SK-N-MC (cell line): Measurements from ENCODE around the gene EXOSC1.
A peak's percentile ranks its signal among the peaks of the same experiment; 100 is the strongest.

Experiments used
- DNase-seq: peaks from one replicate; pipeline ENCODE4 v3.0.0-alpha.2; 2011; ENCODE audit warnings: low read depth, low spot score
- H3K27ac ChIP-seq: fragments of 200-600 bp; sonication (generic); 2 replicates; pipeline ENCODE4 v1.5.1; 2016; ENCODE audit warnings: mixed run types
- H3K36me3 ChIP-seq: fragments of 200-600 bp; sonication (generic); 2 replicates; pipeline ENCODE4 v1.6.1; 2017; ENCODE audit warnings: antibody characterized with exemption, low read length, mixed read lengths; ENCODE audit not compliant: insufficient read depth
- H3K4me3 ChIP-seq: fragments of 200-600 bp; sonication (generic); 2 replicates; pipeline ENCODE4 v1.5.1; 2016
- H3K9ac ChIP-seq: fragments of 200-600 bp; sonication (generic); 2 replicates; pipeline ENCODE4 v1.8.0; 2017; ENCODE audit warnings: mixed run types, mixed read lengths; ENCODE audit not compliant: insufficient read length
- H3K9me3 ChIP-seq: fragments of 200-600 bp; sonication (generic); 2 replicates; pipeline ENCODE4 v1.6.1; 2017; ENCODE audit warnings: low read depth, mild to moderate bottlenecking, antibody characterized with exemption, low read length, moderate library complexity, mixed read lengths
- EZH2 ChIP-seq: fragments of 200-600 bp; sonication (generic); IDR thresholded peaks from one replicate; pipeline ENCODE4 v1.6.1; 2017; ENCODE audit warnings: antibody characterized with exemption
- FOXP2 ChIP-seq: optimal IDR thresholded peaks from 2 replicates; pipeline ENCODE3; 2011; ENCODE audit warnings: mild to moderate bottlenecking, moderate library complexity; ENCODE audit not compliant: insufficient read depth; ENCODE audit errors: extremely low read length, control extremely low read depth
- POLR2AphosphoS5 ChIP-seq: IDR thresholded peaks from 2 replicates; pipeline ENCODE4 v1.6.1; 2012; ENCODE audit warnings: mild to moderate bottlenecking, low read depth, low read length, borderline replicate concordance

Gene EXOSC1

GRCh38 chr10:97445722-97446639, at the start of gene EXOSC1, which contains the start of gene ZDHHC16:
Gene EXOSC1 (minus strand): TSS chr10:97446006. CDS start chr10:97445985, 21 bp downstream.
Gene ZDHHC16 (plus strand): TSS chr10:97446175. CDS start chr10:97451676, 5,501 bp downstream.
- Histone ChIP-seq H3K9me3 (no peaks in the 10 kb centered on the region), H3K27ac (no peak within 1 kb of the TSS), H3K36me3 (no peaks in the 10 kb centered on the region; the same call in 1 of the 2 replicates), H3K9ac (peak within 1 kb of the TSS; percentile 77), H3K4me3 (peak within 1 kb of the TSS; percentile 88)
- TF ChIP-seq EZH2 = no peak
- TF ChIP-seq FOXP2 = no peak
- TF ChIP-seq POLR2AphosphoS5 = peak; percentile 70
- DNase-seq = peak; percentile 57

DNA sequence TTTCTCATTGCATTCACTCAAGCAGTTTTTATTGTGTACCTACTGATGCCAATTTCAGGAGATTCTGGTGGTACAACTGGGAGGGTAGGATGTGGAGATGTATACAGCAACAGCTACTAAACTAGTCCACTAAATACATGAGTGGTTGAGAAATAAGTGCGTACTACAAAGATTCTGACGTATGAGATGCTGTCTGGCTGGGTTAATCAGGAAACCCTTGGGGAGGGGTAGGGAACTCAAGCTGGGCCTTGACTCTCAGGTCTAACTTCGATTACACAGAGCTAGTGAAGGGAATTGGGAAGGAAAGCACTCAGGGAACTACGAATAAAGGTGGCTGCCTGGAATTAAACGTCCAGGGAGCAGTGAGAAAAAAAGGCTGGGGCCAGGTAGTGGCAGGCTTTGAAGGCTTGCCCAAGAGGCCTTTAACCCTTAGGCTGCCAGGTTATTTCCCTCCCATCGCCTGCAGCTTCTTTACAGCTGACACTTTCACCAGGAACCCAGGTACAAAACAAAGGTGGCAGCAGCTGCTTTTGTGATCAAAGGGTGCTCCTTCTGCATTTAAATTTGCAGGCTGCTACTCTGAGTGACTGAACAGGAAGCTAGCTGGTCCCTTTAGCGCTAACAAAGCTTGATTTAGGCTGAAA, 49.2 kb upstream of the EXOSC1 start:
- Histone ChIP-seq H3K27ac (no peak overlapping the region), H3K36me3 (no peaks in the 10 kb centered on the region), H3K4me3 (no peak overlapping the region), H3K9ac (no peak overlapping the region), H3K9me3 (no peaks in the 10 kb centered on the region)
- no peak for TF ChIP-seq EZH2
- no peak for TF ChIP-seq FOXP2
- TF ChIP-seq POLR2AphosphoS5 = no peak
- DNase-seq = no peak

- no peak overlapping the region for H3K9ac ChIP-seq
- no peaks in the 10 kb centered on the region for H3K9me3 ChIP-seq
- no peaks in the 10 kb centered on the region for H3K36me3 ChIP-seq
- TF ChIP-seq EZH2 (no peak), FOXP2 (no peak), POLR2AphosphoS5 (no peak)
- no peak overlapping the region for H3K27ac ChIP-seq
- H3K4me3 ChIP-seq = no peak overlapping the region
- no peak for DNase-seq
Observed at GRCh38 chr10:97494151-97494550, 48.3 kb upstream of the EXOSC1 start.

DNA sequence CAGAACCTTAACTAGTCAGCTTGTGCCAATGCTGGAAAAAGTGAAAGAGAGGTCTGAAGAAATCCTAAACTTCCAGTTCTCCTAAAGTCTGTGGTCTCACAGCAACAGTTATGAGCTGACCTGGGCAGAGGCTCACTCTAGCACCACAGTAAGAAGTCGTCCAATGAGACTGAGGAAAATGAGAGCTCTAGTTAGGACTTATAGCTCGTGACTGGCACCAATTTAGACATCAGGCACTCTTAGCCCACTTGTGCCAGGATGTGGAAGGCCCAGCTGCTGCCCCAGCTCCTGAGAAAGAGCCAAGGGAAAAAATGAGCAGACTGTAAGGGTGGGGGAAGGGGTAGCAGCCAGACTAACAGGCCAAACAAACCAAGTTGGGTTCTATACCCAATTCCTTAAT, 44.8 kb upstream of the EXOSC1 start:
- TF ChIP-seq POLR2AphosphoS5 (no peak), FOXP2 (no peak), EZH2 (no peak)
- no peak overlapping the region for H3K27ac ChIP-seq
- no peak overlapping the region for H3K4me3 ChIP-seq
- H3K9me3 ChIP-seq = no peaks in the 10 kb centered on the region
- no peak for DNase-seq
- H3K36me3 ChIP-seq = no peaks in the 10 kb centered on the region
- no peak overlapping the region for H3K9ac ChIP-seq

DNA sequence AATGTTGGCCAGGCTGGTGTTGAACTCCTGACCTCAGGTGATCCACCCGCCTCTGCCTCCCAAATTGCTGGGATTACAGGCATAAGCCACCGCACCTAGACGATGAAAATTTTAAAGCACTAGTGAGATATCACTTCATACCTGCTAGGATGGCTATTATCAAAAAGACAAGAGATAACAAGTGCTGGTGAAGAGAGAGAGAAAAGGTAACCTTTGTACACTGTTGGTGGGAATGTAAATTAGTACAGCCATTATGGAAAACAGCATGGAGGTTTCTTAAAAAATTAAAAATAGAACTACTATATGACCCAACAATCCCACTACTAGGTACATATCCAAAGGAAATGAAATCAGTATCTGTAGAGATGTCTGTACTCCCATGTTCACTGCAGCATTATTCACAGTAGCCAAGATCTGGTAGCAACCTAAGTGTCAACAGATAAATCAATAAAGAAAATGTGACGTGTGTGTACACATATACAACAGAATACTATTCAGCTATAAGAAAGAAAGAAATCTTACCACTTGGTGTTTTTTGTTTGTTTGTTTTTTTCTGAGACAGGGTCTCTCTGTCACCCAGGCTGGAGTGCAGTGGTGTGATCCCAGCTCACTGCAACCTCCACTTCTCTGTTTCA, 40.0 kb upstream of the EXOSC1 start:
- no peak for DNase-seq
- Histone ChIP-seq H3K27ac (no peak overlapping the region), H3K4me3 (no peak overlapping the region), H3K9me3 (no peaks in the 10 kb centered on the region), H3K36me3 (peaks cover 4% of the 10 kb centered on the region; the same call in 1 of the 2 replicates), H3K9ac (no peak overlapping the region)
- TF ChIP-seq POLR2AphosphoS5 (no peak), FOXP2 (no peak), EZH2 (no peak)

- H3K27ac ChIP-seq = no peak overlapping the region
Observed at GRCh38 chr10:97483921-97484320, 38.1 kb upstream of the EXOSC1 start.

DNA sequence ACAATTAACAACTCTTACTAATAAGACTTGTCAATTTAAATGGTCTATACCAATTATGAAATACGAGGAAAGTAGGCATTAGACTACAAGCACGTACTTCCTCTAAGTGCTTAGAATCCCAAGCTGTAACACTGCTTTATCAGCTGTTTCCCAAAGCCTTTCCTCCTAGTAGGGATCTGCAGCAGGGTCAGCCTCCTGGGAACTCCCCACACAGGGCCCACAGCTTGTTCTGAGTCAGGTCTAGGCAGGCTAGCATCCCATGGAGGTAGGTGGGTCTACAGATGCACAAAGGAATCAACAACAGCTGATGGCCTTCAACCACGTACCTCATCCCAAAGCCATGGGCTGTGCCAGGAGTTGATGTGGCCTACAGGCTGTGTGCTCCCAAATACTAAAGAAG, 37.7 kb upstream of the EXOSC1 start:
- H3K27ac ChIP-seq = no peak overlapping the region
- no peak for TF ChIP-seq EZH2
- TF ChIP-seq POLR2AphosphoS5 = no peak
- TF ChIP-seq FOXP2 = no peak
- peaks cover 5% of the 10 kb centered on the region; the same call in 1 of the 2 replicates for H3K36me3 ChIP-seq
- H3K9me3 ChIP-seq = no peaks in the 10 kb centered on the region
- H3K4me3 ChIP-seq = no peak overlapping the region
- DNase-seq = no peak
- no peak overlapping the region for H3K9ac ChIP-seq

More at GRCh38 chr10:97483921-97484320, 38.1 kb upstream of the EXOSC1 start:
- TF ChIP-seq FOXP2 = no peak
- Histone ChIP-seq H3K9ac (no peak overlapping the region), H3K4me3 (no peak overlapping the region), H3K9me3 (no peaks in the 10 kb centered on the region), H3K36me3 (peaks cover 5% of the 10 kb centered on the region; the same call in 1 of the 2 replicates)
- no peak for DNase-seq

- Histone ChIP-seq H3K36me3 (peaks cover 12% of the 10 kb centered on the region; the same call in 1 of the 2 replicates), H3K9ac (no peak overlapping the region), H3K9me3 (no peaks in the 10 kb centered on the region), H3K4me3 (no peak overlapping the region), H3K27ac (no peak overlapping the region)
- TF ChIP-seq POLR2AphosphoS5 = no peak
- no peak for TF ChIP-seq EZH2
- no peak for TF ChIP-seq FOXP2
- no peak for DNase-seq
Observed at GRCh38 chr10:97482381-97482780, 36.6 kb upstream of the EXOSC1 start.
